Measurements from ENCODE around the gene TFF3. TPM values are rescaled to one million over a fixed set of nuclear protein-coding genes. Genes with fewer than 3 reads are reported as not detected.

The TFF3 gene
- total RNA-seq, 2 experiments from 2014 or later: not detected

DNA sequence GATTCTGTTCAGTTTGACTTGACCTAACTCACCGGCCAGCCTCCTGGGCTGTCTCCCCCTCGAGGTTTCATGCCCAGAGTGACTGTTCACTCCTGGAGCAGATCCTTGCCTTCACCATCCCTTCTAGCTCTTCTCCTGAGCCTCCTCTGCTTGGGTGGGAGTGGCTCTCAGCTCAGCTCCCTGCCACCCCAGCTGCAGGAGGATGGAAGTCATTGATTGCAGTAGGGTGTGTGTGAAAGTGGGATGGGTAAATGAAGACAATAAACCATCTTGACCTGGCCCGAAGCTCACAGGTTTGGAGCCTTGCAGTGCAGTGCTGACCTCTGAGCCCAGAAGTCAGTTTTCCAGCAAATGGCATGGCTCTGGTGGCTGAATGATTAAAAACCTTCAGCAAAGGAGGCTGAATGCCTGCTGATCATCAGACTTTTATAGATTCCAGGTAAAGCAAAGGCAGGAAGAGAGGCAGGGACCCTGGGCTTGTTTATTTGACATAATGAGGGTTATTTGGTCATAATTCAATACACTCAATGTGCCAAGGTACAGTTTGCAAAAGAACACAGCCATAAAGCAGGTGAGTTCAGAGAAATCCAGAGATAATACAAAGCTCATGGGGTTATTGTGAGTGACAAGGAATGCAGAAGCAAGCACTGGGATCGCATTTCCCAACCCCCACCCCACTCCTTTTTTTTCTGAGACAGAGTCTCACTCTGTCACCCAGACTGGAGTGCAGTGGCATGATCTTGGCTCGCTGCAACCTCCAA, 17.5 kb upstream of the TFF3 start:
- CTCF ChIA-PET: no interaction called here
- Mint-ChIP-seq H3K4me1 (ENCODE audit: low read depth) (peaks cover 4% of the 10 kb centered on the region), H3K27me3 (ENCODE audit: low read depth) (peaks cover 43% of the 10 kb centered on the region), H3K36me3 (ENCODE audit: low read depth) (no peaks in the 10 kb centered on the region), H3K27ac (no peak overlapping the region), H3K4me3 (no peak overlapping the region), H3K9me3 (ENCODE audit: insufficient read depth) (peaks cover 7% of the 10 kb centered on the region)
- DNase-seq: no peak
- ATAC-seq: no peak
- POLR2A ChIA-PET: no interaction called here

DNA sequence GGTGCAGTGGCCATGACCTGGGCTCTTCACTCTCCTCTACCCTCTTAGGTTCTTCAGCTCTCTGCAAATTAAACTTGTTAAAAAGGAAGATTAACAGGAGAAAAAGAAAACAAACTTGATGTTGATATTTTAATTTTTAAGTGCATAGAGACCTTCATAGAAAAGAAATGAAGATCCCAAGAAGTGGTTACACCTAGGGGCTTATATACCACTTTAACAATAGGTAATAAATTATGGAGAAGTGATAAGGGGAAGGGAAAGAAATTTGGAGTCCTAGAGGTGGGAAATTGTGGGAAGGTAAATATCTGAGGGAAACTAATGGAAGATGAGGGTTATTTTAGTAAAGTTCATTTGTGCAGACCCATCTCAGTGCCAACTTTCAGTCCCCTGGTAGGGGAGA, 16.5 kb upstream of the TFF3 start:
- Mint-ChIP-seq H3K4me1 (ENCODE audit: low read depth) (no peaks in the 10 kb centered on the region), H3K36me3 (ENCODE audit: low read depth) (no peaks in the 10 kb centered on the region), H3K27ac (no peak overlapping the region), H3K9me3 (ENCODE audit: insufficient read depth) (peaks cover 7% of the 10 kb centered on the region), H3K27me3 (ENCODE audit: low read depth) (peaks cover 35% of the 10 kb centered on the region), H3K4me3 (no peak overlapping the region)
- DNase-seq (no peak), ATAC-seq (no peak)
- POLR2A ChIA-PET: no interaction called here
- CTCF ChIA-PET: interaction anchor here (2.0 kb wide), 1 partner anchor 187 kb away, joined by 7 read pairs; no protein-coding TSS in a partner anchor

DNA sequence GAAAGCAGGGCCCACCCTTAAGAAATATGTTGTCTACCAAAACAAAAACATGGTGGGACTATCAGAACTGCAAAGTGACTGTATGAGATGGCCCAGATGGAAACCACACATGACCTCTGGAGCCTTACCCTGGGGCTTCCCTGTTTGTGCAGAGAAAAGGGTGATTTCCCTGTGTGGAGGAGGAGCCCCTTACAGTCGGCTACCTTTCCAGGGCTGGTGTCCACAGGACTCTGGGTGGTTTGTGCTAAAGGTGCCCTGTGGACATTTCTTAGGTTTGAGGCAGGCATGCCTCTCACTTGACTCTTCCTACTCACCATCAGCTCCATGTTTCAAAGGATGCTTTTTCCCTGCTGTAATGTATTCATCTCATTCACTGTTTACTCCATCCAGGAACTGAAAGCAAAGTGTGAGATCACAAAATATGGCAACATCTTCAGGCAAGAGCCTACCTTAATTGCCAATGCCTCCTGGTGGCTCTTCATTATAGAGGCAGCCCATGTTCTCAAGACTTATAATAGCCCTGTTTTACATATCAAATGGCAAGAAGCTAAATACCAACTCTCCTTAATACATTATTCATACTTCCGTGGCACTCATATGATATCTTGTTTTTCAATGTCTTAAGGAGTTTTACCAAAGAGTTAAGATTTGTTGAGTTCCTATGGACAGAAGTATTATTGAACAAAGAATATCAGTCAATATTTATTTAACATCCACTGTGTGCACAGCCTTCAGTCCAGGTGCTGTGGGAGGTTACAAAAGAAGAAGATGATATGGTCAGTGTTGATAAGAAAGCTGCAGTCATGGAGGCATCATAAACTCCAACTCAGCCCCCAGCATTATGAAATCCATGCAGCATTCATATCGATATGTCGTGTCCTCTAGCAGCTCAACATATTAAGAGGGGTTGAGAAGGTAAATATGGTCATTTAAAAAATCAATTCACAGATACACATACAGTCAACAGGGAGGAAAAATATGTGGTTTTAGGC, 15.5 kb upstream of the TFF3 start:
- no peak overlapping the region for H3K27ac Mint-ChIP-seq
- CTCF ChIA-PET: interaction anchor here (2.0 to 2.1 kb wide), 2 partner anchors 21 to 186 kb away, joined by 7 to 8 read pairs; no protein-coding TSS in a partner anchor

DNA sequence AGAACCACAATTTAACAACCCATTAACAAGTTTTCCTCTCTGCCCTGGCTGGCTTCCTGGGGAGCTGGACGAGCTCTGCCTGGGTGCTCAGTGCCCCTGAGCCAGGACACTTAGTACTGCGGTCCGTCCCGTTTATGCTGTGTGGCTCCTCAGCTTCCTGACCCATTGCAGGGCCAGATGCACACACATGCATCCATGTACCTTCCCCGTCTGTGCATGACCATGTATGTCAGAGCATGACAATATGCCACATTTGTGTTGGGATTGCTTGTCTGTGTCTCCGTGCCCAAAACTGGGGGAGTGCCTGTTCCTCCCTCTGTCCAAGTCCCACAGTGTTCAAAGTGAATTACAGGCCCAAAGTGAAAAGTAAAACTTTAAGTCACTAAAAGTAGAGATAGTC, 9.7 kb upstream of the TFF3 start:
- H3K9me3 Mint-ChIP-seq (ENCODE audit: insufficient read depth): no peaks in the 10 kb centered on the region
- no peak overlapping the region for H3K4me3 Mint-ChIP-seq
- H3K27me3 Mint-ChIP-seq (ENCODE audit: low read depth): peaks cover 22% of the 10 kb centered on the region
- POLR2A ChIA-PET: no interaction called here
- H3K27ac Mint-ChIP-seq: no peak overlapping the region
- ATAC-seq: no peak
- no peaks in the 10 kb centered on the region for H3K36me3 Mint-ChIP-seq (ENCODE audit: low read depth)
- DNase-seq: no peak
- CTCF ChIA-PET: interaction anchor here (0.7 to 1.7 kb wide), 3 partner anchors 12 to 79 kb away, joined by 3 to 5 read pairs (median 3); partner anchors contain the start of gene UBASH3A
- H3K4me1 Mint-ChIP-seq (ENCODE audit: low read depth): no peaks in the 10 kb centered on the region

More for the DNA sequence above, 15.5 kb upstream of the TFF3 start:
- POLR2A ChIA-PET: no interaction called here
- no peak for ATAC-seq
- Mint-ChIP-seq H3K4me1 (ENCODE audit: low read depth) (no peaks in the 10 kb centered on the region), H3K4me3 (no peak overlapping the region), H3K36me3 (ENCODE audit: low read depth) (no peaks in the 10 kb centered on the region), H3K9me3 (ENCODE audit: insufficient read depth) (peaks cover 7% of the 10 kb centered on the region), H3K27me3 (ENCODE audit: low read depth) (peaks cover 34% of the 10 kb centered on the region)
- DNase-seq: no peak

DNA sequence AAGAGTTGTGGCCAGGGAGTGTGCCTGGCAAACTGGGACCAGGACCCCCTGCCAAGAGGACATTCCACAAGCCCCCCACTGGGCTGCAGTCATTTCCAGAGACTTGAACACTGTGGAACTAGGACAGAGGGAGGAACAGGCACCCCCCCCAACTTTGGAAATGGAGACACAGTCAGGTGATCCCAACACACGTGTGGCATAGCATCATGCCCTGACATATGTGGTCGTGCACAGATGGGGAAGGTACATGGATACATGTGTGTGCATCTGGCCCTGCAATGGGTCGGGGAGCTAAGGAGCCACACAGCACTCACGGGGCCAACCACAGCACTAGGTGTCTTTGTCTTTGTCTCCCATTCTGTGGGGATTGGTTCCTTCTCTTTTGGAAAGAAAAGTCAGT, 6.6 kb upstream of the TFF3 start:
- H3K27me3 Mint-ChIP-seq (ENCODE audit: low read depth): peaks cover 14% of the 10 kb centered on the region
- ChIA-PET POLR2A (no interaction called here), CTCF (interaction anchor here (1.2 to 1.4 kb wide), 2 partner anchors 15 to 19 kb away, joined by 3 to 4 read pairs; no protein-coding TSS in a partner anchor)
- H3K4me1 Mint-ChIP-seq (ENCODE audit: low read depth): peaks cover 5% of the 10 kb centered on the region
- H3K4me3 Mint-ChIP-seq: no peak overlapping the region
- ATAC-seq (no peak), DNase-seq (no peak)
- no peak overlapping the region for H3K27ac Mint-ChIP-seq
- no peaks in the 10 kb centered on the region for H3K9me3 Mint-ChIP-seq (ENCODE audit: insufficient read depth)
- no peaks in the 10 kb centered on the region for H3K36me3 Mint-ChIP-seq (ENCODE audit: low read depth)

- no peaks in the 10 kb centered on the region for H3K9me3 Mint-ChIP-seq (ENCODE audit: insufficient read depth)
- no peak for ATAC-seq
- peaks cover 5% of the 10 kb centered on the region for H3K4me1 Mint-ChIP-seq (ENCODE audit: low read depth)
- H3K36me3 Mint-ChIP-seq (ENCODE audit: low read depth): no peaks in the 10 kb centered on the region
- ChIA-PET CTCF (interaction anchor here (3.2 kb wide), 1 partner anchor 11 kb away, joined by 12 read pairs; no protein-coding TSS in a partner anchor), POLR2A (no interaction called here)
- no peak overlapping the region for H3K27ac Mint-ChIP-seq
- H3K27me3 Mint-ChIP-seq (ENCODE audit: low read depth): peaks cover 11% of the 10 kb centered on the region
- no peak overlapping the region for H3K4me3 Mint-ChIP-seq
- DNase-seq: no peak
Observed at GRCh38 chr21:42321231-42321630, 6.0 kb upstream of the TFF3 start.

DNA sequence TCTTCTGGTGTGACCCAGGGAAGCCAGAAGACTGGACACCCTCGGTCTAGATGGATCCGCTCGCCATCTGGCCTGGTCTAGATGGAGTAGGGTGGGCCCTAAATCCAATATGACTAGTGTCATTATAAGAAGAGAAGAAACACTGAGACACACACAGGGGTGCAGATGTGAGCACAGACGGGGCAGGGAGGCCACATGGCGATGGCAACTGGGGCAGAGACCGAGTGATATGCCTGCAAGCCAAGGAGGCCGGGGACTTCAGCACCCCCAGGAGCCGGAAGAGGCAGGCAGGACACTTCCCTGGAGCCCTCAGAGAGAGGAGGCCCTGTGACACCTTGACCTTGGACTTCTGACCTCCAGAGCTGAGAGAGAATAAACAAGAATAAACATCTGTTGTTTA, 5.6 kb upstream of the TFF3 start:
- peaks cover 11% of the 10 kb centered on the region for H3K27me3 Mint-ChIP-seq (ENCODE audit: low read depth)
- no peaks in the 10 kb centered on the region for H3K36me3 Mint-ChIP-seq (ENCODE audit: low read depth)
- peaks cover 5% of the 10 kb centered on the region for H3K4me1 Mint-ChIP-seq (ENCODE audit: low read depth)
- no peak overlapping the region for H3K4me3 Mint-ChIP-seq
- ATAC-seq (no peak), DNase-seq (no peak)
- no peak overlapping the region for H3K27ac Mint-ChIP-seq
- POLR2A ChIA-PET: no interaction called here
- CTCF ChIA-PET: interaction anchor here (3.2 kb wide), 1 partner anchor 11 kb away, joined by 12 read pairs; no protein-coding TSS in a partner anchor
- no peaks in the 10 kb centered on the region for H3K9me3 Mint-ChIP-seq (ENCODE audit: insufficient read depth)

- DNase-seq (no peak), ATAC-seq (no peak)
- CTCF ChIA-PET: interaction anchor here (1.1 to 3.2 kb wide), 2 partner anchors 10 to 174 kb away, joined by 4 to 12 read pairs; no protein-coding TSS in a partner anchor
- Mint-ChIP-seq H3K27ac (no peak overlapping the region), H3K36me3 (ENCODE audit: low read depth) (no peaks in the 10 kb centered on the region), H3K4me3 (no peak overlapping the region), H3K27me3 (ENCODE audit: low read depth) (peaks cover 4% of the 10 kb centered on the region), H3K9me3 (ENCODE audit: insufficient read depth) (no peaks in the 10 kb centered on the region), H3K4me1 (ENCODE audit: low read depth) (peaks cover 5% of the 10 kb centered on the region)
- POLR2A ChIA-PET: no interaction called here
Observed at GRCh38 chr21:42319851-42320572, 4.8 kb upstream of the TFF3 start.

DNA sequence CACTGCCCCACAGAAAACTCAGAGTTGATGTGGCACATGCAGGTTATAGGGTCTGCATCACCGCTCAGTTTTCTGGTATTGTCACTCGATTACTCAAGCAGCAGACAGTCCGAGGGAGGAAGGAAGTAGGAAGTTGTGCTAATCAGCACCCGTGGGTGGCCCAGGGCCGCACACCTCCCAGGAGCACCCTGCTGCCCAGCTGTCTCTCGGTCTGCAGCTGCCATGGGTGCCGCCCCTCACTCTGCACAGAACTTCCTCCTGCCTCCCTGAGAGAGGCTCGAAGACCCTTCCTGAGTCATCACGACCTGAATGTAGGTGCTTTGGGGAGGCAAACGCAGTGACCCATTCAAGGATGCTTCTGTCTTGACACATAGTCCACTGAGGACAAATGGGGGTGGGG, 4.2 kb upstream of the TFF3 start:
- peaks cover 1% of the 10 kb centered on the region for H3K27me3 Mint-ChIP-seq (ENCODE audit: low read depth)
- no peak for ATAC-seq
- ChIA-PET POLR2A (no interaction called here), CTCF (interaction anchor here (1.1 to 3.2 kb wide), 2 partner anchors 9 to 173 kb away, joined by 4 to 12 read pairs; no protein-coding TSS in a partner anchor)
- H3K9me3 Mint-ChIP-seq (ENCODE audit: insufficient read depth): no peaks in the 10 kb centered on the region
- no peak for DNase-seq
- H3K4me1 Mint-ChIP-seq (ENCODE audit: low read depth): peaks cover 5% of the 10 kb centered on the region
- no peaks in the 10 kb centered on the region for H3K36me3 Mint-ChIP-seq (ENCODE audit: low read depth)
- H3K4me3 Mint-ChIP-seq: no peak overlapping the region
- H3K27ac Mint-ChIP-seq: no peak overlapping the region

DNA sequence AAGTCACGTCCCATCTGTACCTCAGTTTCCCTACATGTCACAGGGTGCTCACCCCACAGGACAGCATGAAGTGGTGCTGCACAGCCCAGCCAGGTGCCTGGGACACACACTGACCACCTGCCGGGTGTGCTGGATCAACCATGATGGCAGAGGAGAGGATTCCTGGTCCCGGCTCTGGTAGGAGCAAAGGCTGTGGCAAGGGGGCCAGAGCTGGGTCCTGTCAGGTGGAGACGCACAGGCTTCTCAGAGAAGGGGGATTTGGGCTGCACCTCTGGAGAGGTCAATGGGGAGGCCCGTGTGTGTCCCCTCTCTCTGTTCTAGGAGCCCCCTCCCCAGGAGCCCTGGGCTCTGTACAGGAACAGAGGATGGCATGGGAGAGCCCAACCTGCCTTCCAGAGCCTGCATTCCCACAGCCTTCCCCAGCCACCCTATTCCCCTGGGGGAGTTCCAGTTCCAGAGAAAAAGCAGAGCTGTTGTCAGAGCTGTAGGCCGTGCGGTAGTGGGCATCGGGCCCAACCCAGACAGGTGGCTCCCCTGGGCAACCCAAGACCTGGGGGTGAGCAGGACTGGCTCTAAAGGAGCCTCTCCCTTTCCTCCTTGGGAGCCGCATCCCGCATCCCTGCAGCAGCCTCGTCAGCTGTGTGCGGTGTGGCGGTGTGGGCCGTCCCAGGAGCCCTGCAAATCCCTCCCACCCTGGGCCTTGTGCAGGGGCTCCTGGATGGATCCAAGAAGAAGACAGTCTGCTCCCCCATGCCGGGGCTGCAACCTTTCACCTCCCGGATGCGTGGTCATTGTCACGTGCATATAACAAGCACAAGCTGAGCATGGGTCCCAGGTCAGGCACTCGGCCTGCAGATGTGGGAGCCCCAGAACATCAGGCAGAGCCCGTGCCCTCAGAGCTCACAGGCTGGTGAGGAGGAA, 2.9 kb upstream of the TFF3 start:
- Mint-ChIP-seq H3K4me1 (ENCODE audit: low read depth) (peaks cover 5% of the 10 kb centered on the region), H3K27me3 (ENCODE audit: low read depth) (peaks cover 1% of the 10 kb centered on the region), H3K27ac (no peak overlapping the region), H3K36me3 (ENCODE audit: low read depth) (no peaks in the 10 kb centered on the region), H3K4me3 (no peak overlapping the region), H3K9me3 (ENCODE audit: insufficient read depth) (no peaks in the 10 kb centered on the region)
- ChIA-PET POLR2A (no interaction called here), CTCF (interaction anchor here (0.6 to 3.2 kb wide), 2 partner anchors 8 to 19 kb away, joined by 3 to 12 read pairs; no protein-coding TSS in a partner anchor)
- no peak for DNase-seq
- ATAC-seq: no peak
